DMS 273 treated with DMSO at 0.1 percent for 48 hours (cell line): ENCODE results near the gene GPR139.

ENCODE experiments used
- DNase-seq: peaks from one replicate; lab custom pipeline; 2025; lab: John Stamatoyannopoulos, UW

The GPR139 gene

GRCh38 chr16:20053336-20053735 lies 20.4 kb downstream of the GPR139 start:
- no peak for DNase-seq

DNA sequence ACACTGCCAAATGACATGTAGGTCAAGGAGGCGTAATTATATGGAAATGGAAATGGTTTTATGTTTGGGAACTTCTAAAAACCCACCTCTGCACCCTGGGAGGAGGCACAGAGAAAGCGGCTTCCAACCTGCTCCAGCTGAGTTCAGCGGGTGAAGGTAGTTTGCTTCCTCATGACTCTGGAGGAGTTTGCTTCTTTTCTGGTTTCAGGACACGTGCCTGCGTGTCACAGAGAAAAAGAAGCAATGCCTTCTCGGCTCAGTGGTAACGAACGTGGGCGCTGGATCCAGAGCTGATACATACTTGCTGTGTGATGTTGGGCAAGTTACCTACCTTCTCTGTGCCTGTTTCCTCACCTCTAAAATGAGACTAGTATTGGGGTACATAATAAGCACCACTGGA lies 22.1 kb downstream of the GPR139 start:
- DNase-seq: no peak

- DNase-seq: no peak
These were observed 22.5 kb downstream of the GPR139 start for GRCh38 chr16:20051147-20051546.

- no peak for DNase-seq
These were observed 23.9 kb downstream of the GPR139 start for GRCh38 chr16:20049831-20050230.

DNA sequence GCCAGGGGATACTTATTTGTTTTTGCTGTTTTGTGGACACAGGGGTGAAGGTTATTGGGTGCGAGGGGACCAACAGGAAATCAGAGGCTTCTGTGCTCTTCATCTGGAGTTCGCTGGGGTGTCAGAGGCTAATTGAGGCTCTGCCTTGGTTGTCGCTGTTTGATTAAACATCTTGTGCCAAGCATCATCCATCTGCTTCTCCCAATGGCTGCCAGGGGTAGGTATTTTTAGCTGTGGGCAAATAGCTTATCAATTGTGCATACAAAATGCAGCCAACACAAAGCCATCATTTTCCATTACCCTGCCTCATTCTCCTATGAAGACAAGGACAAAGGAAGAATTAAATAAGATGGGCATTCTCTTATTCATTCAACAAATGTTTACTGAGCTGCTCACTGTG lies 27.8 kb downstream of the GPR139 start:
- no peak for DNase-seq

GRCh38 chr16:20042848-20043247 lies 30.8 kb downstream of the GPR139 start:
- no peak for DNase-seq

GRCh38 chr16:20041924-20042596 lies 31.6 kb downstream of the GPR139 start:
- DNase-seq: no peak

DNA sequence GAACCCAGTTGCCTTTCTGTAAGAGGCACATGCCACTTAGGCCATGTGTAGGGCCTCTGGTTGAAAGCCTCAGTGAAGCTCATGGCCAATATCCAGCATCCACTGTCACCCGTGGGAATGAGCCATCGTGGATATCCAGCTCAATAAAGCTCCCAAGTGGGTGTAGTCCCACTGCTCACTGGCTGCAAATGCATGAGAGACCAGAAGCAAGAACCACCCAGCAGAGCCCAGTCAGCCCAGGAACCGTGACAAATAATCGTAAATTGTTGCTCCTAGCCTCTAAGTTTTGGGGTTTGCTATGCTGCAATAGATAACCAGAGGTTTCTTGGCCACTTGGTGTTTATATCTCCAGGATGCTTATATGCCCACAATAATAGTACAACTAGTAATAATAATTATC lies 33.7 kb downstream of the GPR139 start:
- no peak for DNase-seq

- no peak for DNase-seq
These were observed 44.1 kb downstream of the GPR139 start for GRCh38 chr16:20029611-20030010.

- DNase-seq: no peak
These were observed 47.2 kb downstream of the GPR139 start for GRCh38 chr16:20026361-20027072.

DNA sequence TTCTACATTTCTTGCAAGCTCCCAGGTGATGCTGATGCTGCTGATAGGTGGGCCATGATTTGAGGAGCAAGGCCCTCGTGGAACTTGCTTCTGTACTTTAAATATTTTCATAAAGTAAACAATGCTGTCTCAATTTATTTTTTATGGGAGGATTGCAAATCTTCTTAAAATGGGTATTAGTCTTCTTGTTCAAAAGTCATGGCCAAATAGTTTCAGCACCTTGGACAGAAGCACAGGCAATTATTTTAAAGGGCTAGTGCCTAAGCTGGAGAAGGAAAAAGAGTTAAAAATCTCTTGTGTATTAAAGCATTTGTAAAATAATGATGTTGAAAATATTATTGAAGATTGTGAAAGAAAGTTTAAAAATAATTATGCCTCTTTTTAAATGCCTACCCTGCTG lies 50.5 kb downstream of the GPR139 start:
- DNase-seq: no peak

DNA sequence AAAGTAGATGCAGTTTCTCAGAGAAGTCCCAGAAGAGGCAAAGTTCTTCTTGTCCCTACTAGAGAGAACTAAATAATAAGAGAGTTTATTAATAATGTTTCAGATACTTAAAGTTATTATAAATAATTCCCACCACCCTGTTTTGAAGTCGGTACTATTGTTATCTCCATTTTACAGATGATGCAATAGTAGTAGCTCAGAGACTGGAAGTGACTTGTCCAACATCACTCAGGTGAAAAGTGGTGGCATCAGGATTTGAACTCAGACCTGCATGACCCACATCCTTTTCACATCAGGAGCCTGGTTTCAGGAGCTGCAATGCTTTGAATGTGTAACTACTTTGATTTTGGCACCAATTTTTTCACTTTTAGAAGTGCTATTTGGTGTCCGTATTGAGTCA lies 52.7 kb downstream of the GPR139 start:
- no peak for DNase-seq

GRCh38 chr16:20020083-20020482 lies 53.6 kb downstream of the GPR139 start:
- no peak for DNase-seq

- DNase-seq: no peak
These were observed 57.5 kb downstream of the GPR139 start for GRCh38 chr16:20016234-20016633.

GRCh38 chr16:20004931-20005330 lies 68.8 kb downstream of the GPR139 start:
- DNase-seq: no peak

DNA sequence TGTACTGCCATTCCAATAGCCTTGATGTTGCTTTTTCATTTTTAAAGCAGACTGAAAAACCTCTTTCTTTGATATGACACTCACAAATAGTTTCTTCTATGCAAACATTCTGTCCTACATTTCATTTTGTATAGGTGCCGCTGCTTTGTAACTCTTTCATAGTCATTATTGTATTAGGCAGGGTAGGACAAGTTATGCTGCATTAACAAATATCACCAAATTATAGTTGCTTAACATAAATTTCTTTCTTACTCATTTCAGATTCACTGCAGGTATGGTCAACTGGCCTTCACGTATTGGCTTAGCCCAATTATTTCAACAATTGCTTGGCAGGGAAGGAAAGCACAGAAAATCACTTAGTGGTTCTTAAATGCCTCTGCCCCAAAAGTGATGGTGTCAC lies 70.8 kb downstream of the GPR139 start:
- DNase-seq: no peak

DNA sequence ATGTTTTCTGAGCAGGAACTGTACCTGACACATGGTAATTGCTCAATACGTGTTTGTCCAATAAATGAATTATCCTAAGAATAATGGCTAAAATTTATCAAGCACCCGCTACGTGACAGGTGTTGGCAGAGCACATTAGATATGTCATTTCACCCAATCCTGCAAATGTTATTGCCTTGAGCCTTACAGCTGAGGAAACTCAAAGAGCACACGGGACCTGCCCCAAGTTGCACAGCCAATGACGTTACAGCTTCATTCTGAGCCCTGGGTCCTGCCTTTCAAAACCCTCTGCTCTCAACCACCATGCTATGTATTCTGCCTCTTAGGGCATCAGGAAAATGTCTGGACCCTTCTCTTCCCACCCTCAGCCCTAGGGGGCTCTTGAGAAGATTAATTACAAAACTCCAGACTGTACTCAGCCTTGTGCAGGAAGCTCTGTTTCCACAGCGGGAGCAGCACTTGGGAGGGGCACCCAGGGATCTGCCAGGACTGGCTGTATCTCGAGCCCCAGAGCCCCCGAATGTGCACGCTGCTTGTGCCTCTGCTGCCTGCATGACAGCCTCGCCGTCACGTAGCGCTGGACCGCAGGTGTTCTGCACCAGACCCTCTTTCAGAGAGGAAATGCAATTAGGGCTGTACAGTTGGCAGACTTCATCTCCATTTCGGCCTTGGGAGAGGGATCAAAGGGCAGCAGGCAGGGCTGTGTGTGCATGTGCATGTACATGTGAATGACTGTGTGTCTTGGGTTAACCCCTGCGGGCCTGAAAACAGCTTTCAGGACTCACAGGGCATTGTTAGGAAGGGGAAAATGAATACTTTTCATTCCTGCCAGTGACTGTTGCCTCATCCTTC lies 71.6 kb downstream of the GPR139 start:
- no peak for DNase-seq

DNA sequence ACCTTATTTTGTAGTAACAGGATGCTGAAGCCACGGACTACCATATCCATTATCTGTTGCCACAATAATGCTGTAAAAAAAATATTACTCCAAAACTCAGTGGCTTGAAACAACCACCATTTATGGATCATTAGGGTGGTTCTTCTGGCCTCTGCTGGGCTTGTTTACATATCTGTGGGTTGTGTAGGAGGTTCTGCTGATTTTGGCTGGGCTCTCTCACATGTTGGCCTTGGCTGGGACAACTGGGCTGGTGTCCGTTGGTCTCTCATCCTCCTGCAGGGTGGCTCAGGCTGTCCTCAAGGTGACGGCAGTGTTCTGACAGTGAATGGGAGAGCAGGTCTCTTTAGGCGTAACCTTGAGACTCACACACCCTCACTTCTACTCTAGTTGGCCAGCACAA lies 76.0 kb downstream of the GPR139 start:
- no peak for DNase-seq

DNA sequence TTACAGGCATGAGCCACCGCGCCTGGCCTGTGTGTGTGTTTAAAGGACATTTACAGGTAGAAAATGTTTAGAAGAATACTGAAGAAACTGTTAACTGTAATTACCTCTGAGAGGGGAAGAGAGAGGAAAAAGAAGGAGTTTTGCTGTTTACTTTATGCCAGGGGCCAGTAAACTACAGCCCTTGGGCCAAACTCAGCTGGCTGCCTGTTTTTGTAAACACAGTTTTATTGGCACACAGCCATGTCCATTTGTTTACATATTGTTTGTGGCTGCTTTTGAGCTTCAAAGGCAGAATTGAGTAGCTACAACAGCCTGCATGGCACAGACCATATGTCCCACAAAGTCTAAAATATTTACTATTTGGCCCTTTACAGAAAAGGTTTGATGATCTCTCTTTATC lies 76.4 kb downstream of the GPR139 start:
- no peak for DNase-seq

GRCh38 chr16:19994466-19995170 lies 79.1 kb downstream of the GPR139 start:
- no peak for DNase-seq

DNA sequence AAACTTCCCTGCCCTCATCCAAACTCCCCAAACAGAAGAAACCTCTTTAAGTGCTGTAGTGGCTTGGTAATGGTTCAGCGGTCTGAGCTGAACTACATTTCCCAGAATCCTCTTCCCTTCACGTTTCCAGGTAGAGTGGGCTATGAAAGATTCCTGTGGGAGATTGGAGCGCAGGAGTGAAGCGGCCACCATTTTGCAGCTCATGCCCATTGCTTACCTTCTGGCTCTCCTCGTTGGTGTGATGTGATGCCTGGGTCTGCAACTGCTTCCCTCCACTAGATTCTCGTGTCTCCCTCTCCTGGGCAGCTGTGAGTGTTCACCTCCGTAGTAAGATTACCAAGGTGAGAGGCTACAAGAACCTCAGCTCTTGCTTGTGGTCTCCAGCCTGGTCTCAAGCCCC lies 82.1 kb downstream of the GPR139 start:
- no peak for DNase-seq

DNA sequence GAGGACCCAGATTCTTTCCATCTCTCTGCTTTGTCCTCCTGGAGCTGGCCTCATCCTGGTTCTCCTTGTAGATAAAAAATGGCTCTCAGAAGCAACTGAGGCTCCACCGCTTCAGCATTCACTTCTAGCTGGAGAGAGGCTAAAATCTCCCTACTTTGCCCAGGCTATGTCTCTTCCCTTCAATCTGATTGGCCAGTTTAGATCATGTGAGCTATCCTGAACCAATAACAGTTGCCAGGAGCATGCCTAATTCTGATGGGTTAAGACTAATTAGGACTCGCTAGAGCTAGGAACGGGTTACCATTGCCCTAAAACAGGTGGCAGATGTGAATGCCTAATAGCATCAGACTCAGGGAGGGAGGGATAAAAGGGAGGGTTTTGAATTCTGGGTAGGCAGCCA lies 89.6 kb downstream of the GPR139 start:
- no peak for DNase-seq
